ENCODE data around the gene IMPA2.

DNA sequence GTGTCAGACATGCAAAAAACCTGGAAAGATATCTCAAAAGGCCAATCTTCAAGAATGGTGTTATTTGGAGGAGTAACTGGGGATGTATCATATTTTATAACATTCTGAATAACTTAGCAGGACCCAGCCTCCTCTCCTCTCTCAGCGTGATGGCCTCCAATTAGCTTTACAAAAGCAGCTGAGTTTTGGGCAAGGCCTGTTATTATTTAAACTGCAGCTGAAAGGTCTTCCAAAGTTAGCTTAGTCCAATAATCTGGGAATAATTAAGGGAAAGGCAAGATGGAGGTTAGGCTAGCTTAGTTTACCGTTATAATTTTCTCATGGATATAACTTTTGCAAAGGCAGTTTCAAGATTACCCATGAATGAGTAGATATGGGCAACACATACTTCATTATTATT is 40.4 kb upstream of the IMPA2 start:
- TF ChIP-seq, protein P1, sequence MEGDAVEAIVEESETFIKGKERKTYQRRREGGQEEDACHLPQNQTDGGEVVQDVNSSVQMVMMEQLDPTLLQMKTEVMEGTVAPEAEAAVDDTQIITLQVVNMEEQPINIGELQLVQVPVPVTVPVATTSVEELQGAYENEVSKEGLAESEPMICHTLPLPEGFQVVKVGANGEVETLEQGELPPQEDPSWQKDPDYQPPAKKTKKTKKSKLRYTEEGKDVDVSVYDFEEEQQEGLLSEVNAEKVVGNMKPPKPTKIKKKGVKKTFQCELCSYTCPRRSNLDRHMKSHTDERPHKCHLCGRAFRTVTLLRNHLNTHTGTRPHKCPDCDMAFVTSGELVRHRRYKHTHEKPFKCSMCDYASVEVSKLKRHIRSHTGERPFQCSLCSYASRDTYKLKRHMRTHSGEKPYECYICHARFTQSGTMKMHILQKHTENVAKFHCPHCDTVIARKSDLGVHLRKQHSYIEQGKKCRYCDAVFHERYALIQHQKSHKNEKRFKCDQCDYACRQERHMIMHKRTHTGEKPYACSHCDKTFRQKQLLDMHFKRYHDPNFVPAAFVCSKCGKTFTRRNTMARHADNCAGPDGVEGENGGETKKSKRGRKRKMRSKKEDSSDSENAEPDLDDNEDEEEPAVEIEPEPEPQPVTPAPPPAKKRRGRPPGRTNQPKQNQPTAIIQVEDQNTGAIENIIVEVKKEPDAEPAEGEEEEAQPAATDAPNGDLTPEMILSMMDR (optimal IDR thresholded peaks at IDR 0.05 in 1 of 3, IDR thresholded peaks at IDR 0.05 in 1 of 3, conservative IDR thresholded peaks at IDR 0.05 in 1 of 3; ENCODE audit: extremely low read depth in 1 of 3, insufficient read depth in 2 of 3, low read length in 3 of 3) = no peak
- no peak for TF ChIP-seq EZH2 (IDR thresholded peaks at IDR 0.05; ENCODE audit: low read length)

All from keratinocyte (primary cell).